BE2C (cell line): Measurements from ENCODE around the gene ADCYAP1.

ENCODE experiments used
- DNase-seq: peaks from one replicate; pipeline ENCODE4 v3.0.0-alpha.2; 2020
- H3K27me3 ChIP-seq: fragments of 250-450 bp; sonication (Bioruptor Pico); 2 replicates; pipeline ENCODE4 v1.5.1; 2020; ENCODE audit warnings: mild to moderate bottlenecking
- H3K36me3 ChIP-seq: fragments of 250-450 bp; sonication (Bioruptor Pico); 2 replicates; pipeline ENCODE4 v1.5.1; 2020; ENCODE audit warnings: mild to moderate bottlenecking
- H3K4me1 ChIP-seq: fragments of 250-450 bp; sonication (Bioruptor Pico); 2 replicates; pipeline ENCODE4 v1.5.1; 2020
- H3K4me3 ChIP-seq: 2 replicates; pipeline ENCODE4 v1.5.1; 2011; ENCODE audit warnings: low read depth, low read length
- H3K9me3 ChIP-seq: fragments of 250-450 bp; sonication (Bioruptor Pico); 2 replicates; pipeline ENCODE4 v1.5.1; 2020
- CTCF ChIP-seq: IDR thresholded peaks from 2 replicates; pipeline ENCODE4 v1.5.1; 2012; ENCODE audit warnings: mild to moderate bottlenecking, low read depth, low read length

Gene ADCYAP1

GRCh38 chr18:933082-933481 lies 28.4 kb downstream of the ADCYAP1 start:
- Histone ChIP-seq H3K36me3 (no peaks in the 10 kb centered on the region), H3K4me1 (no peaks in the 10 kb centered on the region), H3K4me3 (no peak overlapping the region), H3K27me3 (no peaks in the 10 kb centered on the region), H3K9me3 (no peaks in the 10 kb centered on the region)
- DNase-seq = no peak
- TF ChIP-seq CTCF = no peak

GRCh38 chr18:934518-935133 lies 30.0 kb downstream of the ADCYAP1 start:
- no peak for DNase-seq

GRCh38 chr18:936941-937340 lies 32.3 kb downstream of the ADCYAP1 start:
- Histone ChIP-seq H3K9me3 (no peaks in the 10 kb centered on the region), H3K4me3 (no peak overlapping the region), H3K36me3 (no peaks in the 10 kb centered on the region), H3K4me1 (no peaks in the 10 kb centered on the region), H3K27me3 (no peaks in the 10 kb centered on the region)
- no peak for DNase-seq
- TF ChIP-seq CTCF = no peak

More at GRCh38 chr18:934518-935133, 30.0 kb downstream of the ADCYAP1 start:
- no peaks in the 10 kb centered on the region for H3K9me3 ChIP-seq
- TF ChIP-seq CTCF = no peak
- no peaks in the 10 kb centered on the region for H3K27me3 ChIP-seq
- no peaks in the 10 kb centered on the region for H3K4me1 ChIP-seq
- H3K4me3 ChIP-seq = no peak overlapping the region
- no peaks in the 10 kb centered on the region for H3K36me3 ChIP-seq

GRCh38 chr18:939166-939565 lies 34.5 kb downstream of the ADCYAP1 start:
- Histone ChIP-seq H3K27me3 (no peaks in the 10 kb centered on the region), H3K4me3 (no peak overlapping the region), H3K4me1 (no peaks in the 10 kb centered on the region), H3K36me3 (no peaks in the 10 kb centered on the region), H3K9me3 (no peaks in the 10 kb centered on the region)
- DNase-seq = no peak
- TF ChIP-seq CTCF = no peak

GRCh38 chr18:939958-940357 lies 35.3 kb downstream of the ADCYAP1 start:
- Histone ChIP-seq H3K36me3 (no peaks in the 10 kb centered on the region), H3K4me1 (no peaks in the 10 kb centered on the region), H3K27me3 (no peaks in the 10 kb centered on the region), H3K4me3 (no peak overlapping the region), H3K9me3 (no peaks in the 10 kb centered on the region)
- no peak for DNase-seq
- no peak for TF ChIP-seq CTCF

GRCh38 chr18:941331-941730 lies 36.7 kb downstream of the ADCYAP1 start:
- Histone ChIP-seq H3K4me3 (no peak overlapping the region), H3K9me3 (no peaks in the 10 kb centered on the region), H3K27me3 (no peaks in the 10 kb centered on the region), H3K36me3 (no peaks in the 10 kb centered on the region), H3K4me1 (no peaks in the 10 kb centered on the region)
- DNase-seq = no peak
- TF ChIP-seq CTCF = no peak
